CD4-positive, alpha-beta T cell treated with Interleukin-17A for 4 hours (primary cell): ENCODE results near the gene ANXA1.
A peak's percentile ranks its signal among the peaks of the same experiment; 100 is the strongest.

Experiments used
- DNase-seq: peaks from one replicate; pipeline ENCODE4 v3.0.0-alpha.2; 2020; ENCODE audit warnings: mixed read lengths

The ANXA1 gene

GRCh38 chr9:73138516-73138915, 13.1 kb upstream of the ANXA1 start:
- DNase-seq, result no peak

DNA sequence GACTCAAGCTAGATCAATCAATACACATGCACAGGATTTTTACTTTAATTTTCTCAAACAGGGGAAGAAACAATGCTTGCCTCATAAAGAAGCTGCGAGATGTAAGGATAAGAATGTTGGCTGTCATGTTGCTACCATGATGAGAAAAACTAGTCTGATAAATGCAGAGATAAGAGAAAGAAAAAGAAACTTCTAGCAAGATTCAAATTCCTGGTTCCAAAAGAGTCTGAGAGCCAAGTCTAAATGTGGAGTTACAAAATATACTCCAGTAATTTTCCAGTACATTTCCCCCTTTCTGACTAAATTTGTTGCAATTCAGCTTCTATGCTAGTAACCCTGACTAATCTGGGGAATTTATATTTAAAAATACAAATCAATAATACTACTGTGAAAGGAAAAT, 10.4 kb upstream of the ANXA1 start:
- DNase-seq, result no peak

- no peak for DNase-seq
Measured at GRCh38 chr9:73143711-73144328, 7.8 kb upstream of the ANXA1 start.

DNA sequence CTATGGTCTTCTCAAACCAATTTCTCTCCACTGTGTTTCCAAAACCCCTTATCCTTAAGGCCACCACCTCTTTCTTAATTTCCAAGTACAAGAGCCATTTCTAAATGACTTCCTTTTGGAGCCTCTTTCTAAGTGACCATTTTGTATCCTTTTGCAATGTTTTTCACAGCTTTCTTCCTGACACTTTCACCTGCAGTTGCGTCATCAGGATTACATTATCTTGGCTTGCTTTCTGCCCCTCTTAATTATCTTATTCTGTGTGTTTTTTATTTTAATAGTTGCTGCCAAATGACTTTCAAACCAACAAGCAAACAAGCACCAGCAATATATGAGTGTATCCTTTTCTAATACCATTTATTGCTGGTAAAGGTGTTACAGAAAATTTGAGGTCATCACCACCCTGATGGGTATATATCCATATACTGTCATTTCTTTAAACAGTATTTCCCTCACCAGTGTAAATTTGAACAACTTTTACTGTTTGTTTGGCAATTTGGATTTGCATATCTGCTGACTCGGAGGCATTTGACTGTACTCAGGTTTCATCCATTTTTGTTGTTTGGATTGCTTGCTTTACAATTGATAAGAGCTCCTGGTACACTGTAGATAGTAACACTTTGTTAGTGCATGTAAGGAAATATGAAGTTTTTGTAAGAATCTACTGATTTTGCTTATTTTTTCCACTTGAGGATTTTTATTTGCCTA, 5.4 kb upstream of the ANXA1 start:
- no peak for DNase-seq

- DNase-seq, result no peak
Measured at GRCh38 chr9:73148447-73148937, 3.2 kb upstream of the ANXA1 start.

GRCh38 chr9:73149371-73150067, 2.1 kb upstream of the ANXA1 start:
- peak; percentile 17 for DNase-seq

DNA sequence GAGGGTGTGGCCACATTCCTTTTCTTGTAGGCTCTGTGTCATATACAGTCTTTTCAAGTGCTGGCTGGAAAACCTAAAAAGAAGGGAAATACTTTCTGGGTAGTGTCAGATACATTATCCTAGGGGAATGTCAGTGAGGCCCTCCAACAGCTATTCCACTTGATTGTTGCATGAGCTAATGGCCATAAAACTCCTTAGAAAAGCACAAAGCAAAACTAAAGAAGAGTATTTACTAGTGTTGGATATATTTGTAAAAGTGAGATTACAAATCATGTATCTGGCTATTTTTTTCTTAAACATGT, 829 bp downstream of the ANXA1 start:
- DNase-seq, result no peak

DNA sequence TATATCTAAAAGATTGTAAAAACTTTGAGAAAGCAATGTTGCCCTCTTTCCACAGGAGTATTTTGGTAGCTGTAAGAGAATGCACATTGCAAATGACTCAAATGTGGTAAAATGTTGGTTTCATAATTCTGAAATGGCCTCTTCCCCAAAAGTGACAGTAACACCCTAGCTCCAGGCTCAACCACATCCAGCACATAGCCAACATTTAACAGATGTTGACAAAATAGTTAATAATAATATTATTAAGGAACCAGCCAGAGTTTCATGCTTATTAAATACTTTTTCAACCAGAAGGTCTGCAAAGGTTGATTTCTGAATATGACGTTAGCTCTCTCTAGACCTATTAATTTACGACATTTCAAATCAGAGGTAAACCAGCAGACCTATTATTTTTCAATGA, 1.3 kb downstream of the ANXA1 start:
- DNase-seq, result peak; percentile 30

DNA sequence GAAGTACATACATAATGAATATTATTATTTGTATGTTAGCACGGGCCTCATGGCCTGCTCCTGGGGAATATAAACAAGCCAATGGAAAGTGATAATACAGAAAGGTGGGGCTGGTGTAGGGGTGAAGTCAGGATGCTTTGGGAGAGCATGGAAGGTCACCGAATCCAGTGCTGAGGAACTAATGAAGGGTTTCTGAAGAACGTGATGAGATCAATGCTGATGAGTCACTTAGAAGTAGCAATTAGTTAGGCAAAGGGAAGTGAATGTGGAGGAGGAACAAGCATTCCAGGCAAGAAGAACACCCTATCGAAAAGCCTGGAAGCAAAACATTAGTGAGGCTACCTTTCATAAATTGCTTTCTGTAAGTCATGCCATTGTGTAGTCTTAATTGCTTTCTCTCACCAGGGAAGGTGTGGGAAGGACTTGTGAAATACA, 2.1 kb downstream of the ANXA1 start:
- DNase-seq, result no peak

- no peak for DNase-seq
Measured at GRCh38 chr9:73154271-73154670, 2.6 kb downstream of the ANXA1 start.

DNA sequence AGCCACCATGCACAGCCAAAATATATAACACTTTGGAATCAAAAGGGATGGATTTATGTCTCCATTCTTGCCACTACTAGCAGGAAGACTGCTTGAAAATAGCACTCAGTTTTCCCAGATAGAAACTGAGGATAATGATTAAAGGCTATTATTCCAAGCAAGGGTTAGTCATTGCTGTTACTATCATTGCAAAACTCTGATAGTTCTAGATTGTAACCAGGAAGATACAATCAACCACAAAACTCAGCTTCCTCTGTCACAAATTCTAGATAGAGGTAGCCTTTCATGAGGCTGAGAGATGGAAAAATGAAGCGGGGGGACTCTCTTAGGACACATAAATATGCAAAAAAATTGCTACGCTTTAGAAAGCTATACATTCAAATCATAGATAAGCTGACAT, 3.1 kb downstream of the ANXA1 start:
- DNase-seq, result no peak

DNA sequence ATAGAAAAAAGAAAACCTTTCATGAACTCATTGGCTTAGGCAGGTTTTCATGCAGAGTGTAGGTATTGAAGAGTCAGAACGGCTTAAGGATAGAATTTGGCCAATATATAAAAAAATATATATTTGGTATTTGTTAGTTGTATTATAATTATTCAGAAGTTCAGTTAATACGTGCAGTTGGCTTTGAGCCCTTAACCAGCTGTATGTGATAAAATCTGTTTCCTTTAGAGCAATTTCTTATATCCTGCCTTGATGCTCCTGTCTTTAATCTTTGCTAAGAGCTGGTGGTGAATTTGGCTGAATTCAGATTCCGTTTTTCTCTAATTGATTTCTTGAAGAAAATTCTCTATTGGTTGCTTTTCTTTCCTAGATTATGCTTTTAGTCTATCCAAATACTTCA, 3.7 kb downstream of the ANXA1 start:
- no peak for DNase-seq

DNA sequence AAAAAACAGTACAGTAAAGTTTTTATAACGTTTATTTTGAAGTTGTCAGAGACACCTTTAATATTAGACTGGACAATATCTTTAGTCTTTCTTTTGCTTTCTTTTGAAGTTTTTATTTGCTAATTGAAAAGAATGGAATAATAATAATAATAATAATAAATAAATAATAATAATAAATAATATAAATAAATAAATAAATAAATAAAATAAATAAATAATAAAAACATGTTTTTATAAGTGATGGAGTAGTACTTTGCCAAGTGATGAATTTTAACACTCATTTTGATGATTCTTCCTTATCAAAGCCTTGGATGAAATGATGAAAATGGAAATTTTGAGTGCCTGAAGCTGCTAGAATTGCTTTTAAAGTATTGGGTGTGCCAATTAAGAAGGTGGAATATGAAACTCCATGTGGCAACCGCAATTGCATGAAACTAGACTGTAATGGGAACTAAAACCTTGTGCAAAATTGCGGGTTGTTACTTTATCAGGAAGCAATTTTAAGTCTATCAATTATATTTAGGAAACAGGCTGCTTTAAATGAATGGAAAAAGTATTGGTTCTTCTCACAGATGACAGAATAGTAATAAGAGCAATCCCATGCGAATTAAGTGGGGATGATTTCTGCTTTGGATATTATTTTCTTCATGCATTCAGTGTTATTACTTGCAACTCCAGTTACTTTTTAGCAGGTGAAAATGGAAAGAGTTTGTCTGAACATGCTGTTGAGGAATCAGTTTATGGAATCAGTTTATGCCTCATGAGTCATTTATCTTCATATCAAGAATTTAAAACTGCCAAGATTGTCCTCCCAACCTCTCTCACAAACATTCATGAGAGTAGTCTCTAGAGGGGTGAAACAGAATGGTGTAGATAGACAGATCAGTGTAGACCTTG, 4.6 kb downstream of the ANXA1 start:
- no peak for DNase-seq

DNA sequence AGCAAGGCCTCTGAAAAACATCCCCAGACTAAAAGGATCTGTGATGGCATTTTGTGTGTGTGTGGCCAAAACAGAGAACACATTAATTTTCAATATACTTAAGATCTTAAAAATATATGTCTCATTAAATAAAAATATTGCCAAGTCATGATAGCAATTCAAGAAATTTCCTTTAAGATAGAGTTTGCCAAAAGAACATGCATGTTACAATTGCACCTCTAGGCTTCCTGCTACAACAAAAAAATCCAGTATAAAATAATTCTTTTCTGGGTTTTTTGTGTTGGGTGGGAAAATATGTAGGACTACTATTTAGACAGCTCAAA, 5.2 kb downstream of the ANXA1 start:
- no peak for DNase-seq

- no peak for DNase-seq
Measured at GRCh38 chr9:73157811-73158210, 6.1 kb downstream of the ANXA1 start.

DNA sequence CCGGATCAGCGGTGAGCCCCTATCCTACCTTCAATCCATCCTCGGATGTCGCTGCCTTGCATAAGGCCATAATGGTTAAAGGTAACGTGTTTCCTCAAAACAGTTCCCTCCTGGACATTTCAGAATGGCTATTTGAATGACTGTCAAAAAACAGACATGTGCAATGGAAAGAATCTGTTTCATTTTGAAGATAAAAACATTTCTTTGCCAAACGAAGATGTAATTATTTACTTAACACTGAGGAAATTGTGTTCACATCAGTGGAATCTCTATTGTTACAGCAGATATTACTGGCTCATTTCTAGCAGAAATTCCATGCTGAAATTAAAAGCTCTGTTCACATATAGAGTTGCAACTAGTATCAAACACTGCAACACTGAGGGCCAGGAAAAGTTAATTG, 7.1 kb downstream of the ANXA1 start:
- no peak for DNase-seq

GRCh38 chr9:73160868-73161267, 9.2 kb downstream of the ANXA1 start:
- no peak for DNase-seq

GRCh38 chr9:73162987-73163768, 11.5 kb downstream of the ANXA1 start:
- no peak for DNase-seq

DNA sequence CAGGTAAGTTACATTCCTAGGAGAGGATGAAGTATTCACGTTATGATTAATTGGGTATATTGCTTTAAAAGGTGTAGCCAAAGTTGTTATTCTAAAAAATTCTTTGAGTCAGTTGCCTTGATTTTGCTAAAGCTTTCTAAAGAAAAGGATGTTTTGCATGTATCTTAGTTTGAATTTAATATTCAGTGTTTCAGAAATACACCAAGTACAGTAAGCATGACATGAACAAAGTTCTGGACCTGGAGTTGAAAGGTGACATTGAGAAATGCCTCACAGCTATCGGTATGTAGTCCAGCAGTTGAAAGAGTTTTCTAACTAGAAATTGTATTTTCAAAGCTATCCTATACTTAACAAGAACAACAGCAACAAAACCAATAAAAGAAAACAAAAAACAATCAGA, 14.2 kb downstream of the ANXA1 start:
- no peak for DNase-seq

DNA sequence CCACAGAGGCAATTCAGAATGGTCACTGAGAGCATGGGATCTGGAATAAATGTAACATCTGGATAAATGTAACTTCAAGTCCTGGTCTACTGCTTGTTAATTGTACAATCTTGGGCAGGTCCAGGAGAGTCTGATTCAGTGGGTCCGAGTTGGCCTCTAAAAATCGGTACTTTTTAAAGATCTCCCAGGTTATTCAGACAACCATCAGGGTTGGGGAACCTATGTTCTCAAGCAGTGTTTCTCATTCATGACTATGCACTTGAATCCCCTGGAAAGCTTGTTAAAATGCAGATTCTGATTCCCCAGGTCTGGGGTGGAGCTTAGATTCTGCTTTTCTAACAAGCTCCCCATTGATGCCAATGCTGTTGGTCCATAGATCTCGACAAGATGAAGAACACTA, 14.8 kb downstream of the ANXA1 start:
- DNase-seq, result no peak

- DNase-seq, result no peak
Measured at GRCh38 chr9:73167614-73168013, 15.9 kb downstream of the ANXA1 start.

DNA sequence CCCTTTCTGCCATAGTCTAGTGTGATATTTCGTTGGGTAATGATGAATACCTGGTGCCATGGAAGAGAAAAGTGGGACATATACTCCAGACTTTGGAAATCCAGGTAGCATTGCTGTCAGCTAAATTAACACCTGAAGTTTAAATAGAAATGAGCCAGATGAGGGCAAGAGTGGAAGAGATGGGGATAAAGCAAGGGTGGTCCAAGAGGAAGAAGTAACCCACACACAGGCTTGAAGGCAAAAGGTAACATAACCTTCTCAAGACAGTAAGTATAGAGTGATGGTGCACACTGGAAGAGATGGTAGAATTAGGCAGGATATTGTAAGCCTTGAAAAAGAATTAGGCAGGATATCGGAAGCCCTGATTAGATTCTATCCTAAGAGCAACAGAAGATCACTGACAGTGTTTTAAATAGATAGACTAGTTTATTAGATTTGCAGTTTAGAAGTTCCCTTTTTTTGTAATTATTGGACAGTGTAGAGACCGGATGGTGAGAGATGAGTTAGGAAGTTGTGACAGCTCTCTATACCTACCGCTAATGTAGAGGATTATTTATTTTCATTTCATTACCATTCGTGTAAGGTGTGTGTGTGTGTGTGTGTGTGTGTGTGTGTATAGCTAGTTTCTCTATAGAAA, 16.8 kb downstream of the ANXA1 start:
- DNase-seq, result no peak
